ENCODE measurements around the gene SNX19.
A peak's percentile ranks its signal among the peaks of the same experiment; 100 is the strongest.

Gene SNX19

GRCh38 chr11:130908770-130909625, 7.3 kb downstream of the SNX19 start:
- DNase-seq (ENCODE audit: extremely low spot score, insufficient read length, low read depth) (no peak), FAIRE-seq (no peak)

GRCh38 chr11:130908061-130908460, 8.2 kb downstream of the SNX19 start:
- no peak for DNase-seq (ENCODE audit: extremely low spot score, insufficient read length, low read depth)
- no peak for FAIRE-seq

- FAIRE-seq = no peak
- no peak for DNase-seq (ENCODE audit: extremely low spot score, insufficient read length, low read depth)
Measured at GRCh38 chr11:130907229-130907628, 9.1 kb downstream of the SNX19 start.

GRCh38 chr11:130906616-130907015, 9.7 kb downstream of the SNX19 start:
- FAIRE-seq (no peak), DNase-seq (ENCODE audit: extremely low spot score, insufficient read length, low read depth) (no peak)

- FAIRE-seq (no peak), DNase-seq (ENCODE audit: extremely low spot score, insufficient read length, low read depth) (no peak)
Measured at GRCh38 chr11:130905512-130905911, 10.8 kb downstream of the SNX19 start.

- DNase-seq (ENCODE audit: extremely low spot score, insufficient read length, low read depth) (no peak), FAIRE-seq (peak; percentile 12)
Measured at GRCh38 chr11:130904380-130904779, 11.9 kb downstream of the SNX19 start.

- DNase-seq (ENCODE audit: extremely low spot score, insufficient read length, low read depth) (no peak), FAIRE-seq (no peak)
Measured at GRCh38 chr11:130902380-130902779, 13.9 kb downstream of the SNX19 start.

GRCh38 chr11:130899106-130899505, 17.2 kb downstream of the SNX19 start:
- no peak for DNase-seq (ENCODE audit: extremely low spot score, insufficient read length, low read depth)
- no peak for FAIRE-seq

- no peak for FAIRE-seq
Measured at GRCh38 chr11:130897262-130898182, 18.8 kb downstream of the SNX19 start.

GRCh38 chr11:130894322-130895025, 21.8 kb downstream of the SNX19 start:
- DNase-seq (ENCODE audit: extremely low spot score, insufficient read length, low read depth) = peak; percentile 14
- FAIRE-seq = peak; percentile 82

More at GRCh38 chr11:130897262-130898182, 18.8 kb downstream of the SNX19 start:
- no peak for DNase-seq (ENCODE audit: extremely low spot score, insufficient read length, low read depth)

- DNase-seq (ENCODE audit: extremely low spot score, insufficient read length, low read depth) (no peak), FAIRE-seq (no peak)
Measured at GRCh38 chr11:130892861-130893260, 23.4 kb downstream of the SNX19 start.

- FAIRE-seq (no peak), DNase-seq (ENCODE audit: extremely low spot score, insufficient read length, low read depth) (no peak)
Measured at GRCh38 chr11:130891326-130891725, 25.0 kb downstream of the SNX19 start.

GRCh38 chr11:130890039-130890745, 26.1 kb downstream of the SNX19 start:
- FAIRE-seq (no peak), DNase-seq (ENCODE audit: extremely low spot score, insufficient read length, low read depth) (no peak)

GRCh38 chr11:130888790-130889189, 27.5 kb downstream of the SNX19 start:
- FAIRE-seq (no peak), DNase-seq (ENCODE audit: extremely low spot score, insufficient read length, low read depth) (no peak)

GRCh38 chr11:130886704-130887103, 29.6 kb downstream of the SNX19 start:
- DNase-seq (ENCODE audit: extremely low spot score, insufficient read length, low read depth) (no peak), FAIRE-seq (no peak)

- DNase-seq (ENCODE audit: extremely low spot score, insufficient read length, low read depth) = no peak
- no peak for FAIRE-seq
Measured at GRCh38 chr11:130882138-130882551, 34.1 kb downstream of the SNX19 start.

- FAIRE-seq (no peak), DNase-seq (ENCODE audit: extremely low spot score, insufficient read length, low read depth) (no peak)
Measured at GRCh38 chr11:130881475-130882137, 34.7 kb downstream of the SNX19 start.

- DNase-seq (ENCODE audit: extremely low spot score, insufficient read length, low read depth) = no peak
- no peak for FAIRE-seq
Measured at GRCh38 chr11:130879836-130880235, 36.4 kb downstream of the SNX19 start.

Measured in GM18507 (cell line).